ENCODE results near the gene LRBA. TPM values are rescaled to one million over a fixed set of nuclear protein-coding genes. Genes with fewer than 3 reads are reported as not detected.
A peak's percentile ranks its signal among the peaks of the same experiment; 100 is the strongest.
"Not testable (repeated sequence)": the region's sequence is repeated elsewhere in the genome, so short reads cannot be mapped to it uniquely, and the experiment has no call there.

Gene LRBA
- total RNA-seq, 1 donor from 2014 or later = 16.9 TPM

DNA sequence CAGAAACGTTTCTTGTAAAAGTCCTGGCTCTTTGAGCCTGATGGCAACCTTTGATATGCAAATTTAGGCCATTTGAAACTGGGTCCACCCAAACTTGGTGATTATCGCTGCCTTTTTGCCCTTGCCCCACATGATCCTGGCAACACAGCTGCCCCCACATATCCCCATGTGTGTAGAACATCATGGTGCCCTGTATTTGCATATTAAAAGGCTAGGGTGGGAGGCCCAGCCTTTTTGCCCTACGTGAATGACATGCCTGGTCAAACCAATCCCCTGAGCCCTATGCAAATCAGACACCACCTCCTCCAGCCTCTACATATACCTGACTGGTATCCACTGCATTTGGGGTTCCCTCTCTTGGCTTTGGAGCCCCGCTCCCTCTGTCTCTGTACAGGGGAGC, 230.8 kb downstream of the LRBA start:
- DNase-seq (ENCODE audit: missing footprints) = no peak
- ATAC-seq = no peak
- intact Hi-C loops (cut with DNase I) = no loop called here

DNA sequence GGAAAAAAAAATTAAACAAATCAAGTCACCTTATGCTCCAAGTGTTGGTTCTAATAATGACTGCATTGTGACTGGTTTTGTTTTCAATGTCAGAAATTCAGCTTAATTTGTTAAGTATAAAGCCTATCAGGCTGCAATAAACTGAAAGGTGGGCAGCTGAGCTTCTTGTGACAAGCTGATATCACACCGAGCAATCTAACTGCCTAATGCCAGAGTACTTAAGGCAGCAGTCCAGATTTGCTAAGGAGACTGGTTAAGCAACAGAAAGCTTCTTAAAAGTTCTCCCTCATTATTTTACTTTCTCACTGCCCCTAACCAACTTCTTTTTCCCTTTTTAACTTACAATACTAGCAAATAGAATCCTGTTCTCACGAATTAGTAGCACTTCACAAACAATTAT, 232.2 kb downstream of the LRBA start:
- ATAC-seq = no peak
- intact Hi-C loops (cut with DNase I) = no loop called here
- DNase-seq (ENCODE audit: missing footprints) = no peak

DNA sequence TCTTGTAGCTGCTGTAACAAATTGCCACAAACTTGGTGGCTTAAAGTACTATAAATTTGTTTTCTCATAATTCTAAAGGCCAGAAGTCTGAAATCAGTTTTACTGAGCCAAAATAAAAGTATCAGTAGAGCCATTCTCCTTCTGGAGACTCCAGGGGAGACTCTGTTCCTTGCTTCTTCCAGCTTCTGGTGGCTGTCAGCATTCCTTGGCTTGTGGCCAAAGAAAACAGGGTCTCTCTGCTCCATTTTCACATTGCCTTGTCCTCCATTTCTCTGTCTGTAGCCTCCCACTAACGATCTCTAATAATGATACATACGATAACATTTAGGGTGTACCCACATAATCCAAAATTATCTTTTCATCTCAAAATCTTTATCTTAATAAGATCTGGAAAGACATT, 232.8 kb downstream of the LRBA start:
- intact Hi-C loops (cut with DNase I) = no loop called here
- ATAC-seq (peak; percentile 42), DNase-seq (ENCODE audit: missing footprints) (no peak)

DNA sequence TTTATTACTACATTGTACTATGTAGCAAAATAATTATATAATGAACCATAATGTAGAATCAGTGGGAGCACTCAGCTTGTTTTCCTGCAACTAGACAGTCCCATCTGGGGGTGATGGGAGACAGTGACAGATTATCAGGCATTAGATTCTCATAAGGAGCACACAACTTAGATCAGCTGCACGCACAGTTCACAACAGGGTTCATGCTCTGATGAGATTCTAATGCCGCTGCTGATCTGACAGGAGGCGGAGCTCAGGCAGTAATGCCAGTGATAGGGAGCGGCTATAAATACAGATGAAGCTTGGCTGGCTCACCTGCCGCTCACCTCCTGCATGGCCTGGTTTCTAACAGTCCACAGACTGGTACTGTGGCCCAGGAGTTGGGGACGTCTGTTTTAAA, 233.9 kb downstream of the LRBA start:
- intact Hi-C loops (cut with DNase I) = no loop called here
- DNase-seq (ENCODE audit: missing footprints) = no peak

DNA sequence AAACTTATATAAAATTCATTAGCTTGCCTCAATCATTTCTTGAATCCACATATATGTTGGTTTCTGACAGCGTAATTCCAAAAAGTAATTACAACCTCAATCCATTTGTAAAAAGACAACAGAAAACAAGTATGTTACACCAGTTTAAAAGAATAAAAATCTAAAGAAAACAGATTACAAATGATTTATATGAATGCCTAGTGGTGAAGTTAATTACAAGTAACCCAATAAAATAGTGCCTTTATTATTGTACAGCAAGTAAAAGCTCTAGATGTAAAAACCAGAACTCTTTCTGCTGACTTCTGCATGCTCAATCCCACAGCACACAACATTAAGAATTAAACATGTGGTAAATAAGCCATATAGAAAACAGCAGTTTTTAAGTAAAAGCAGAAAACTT, 235.4 kb downstream of the LRBA start:
- DNase-seq (ENCODE audit: missing footprints) = no peak
- intact Hi-C loops (cut with DNase I) = no loop called here
- no peak for ATAC-seq

More for the DNA sequence above, 233.9 kb downstream of the LRBA start:
- peak; percentile 81 for ATAC-seq

DNA sequence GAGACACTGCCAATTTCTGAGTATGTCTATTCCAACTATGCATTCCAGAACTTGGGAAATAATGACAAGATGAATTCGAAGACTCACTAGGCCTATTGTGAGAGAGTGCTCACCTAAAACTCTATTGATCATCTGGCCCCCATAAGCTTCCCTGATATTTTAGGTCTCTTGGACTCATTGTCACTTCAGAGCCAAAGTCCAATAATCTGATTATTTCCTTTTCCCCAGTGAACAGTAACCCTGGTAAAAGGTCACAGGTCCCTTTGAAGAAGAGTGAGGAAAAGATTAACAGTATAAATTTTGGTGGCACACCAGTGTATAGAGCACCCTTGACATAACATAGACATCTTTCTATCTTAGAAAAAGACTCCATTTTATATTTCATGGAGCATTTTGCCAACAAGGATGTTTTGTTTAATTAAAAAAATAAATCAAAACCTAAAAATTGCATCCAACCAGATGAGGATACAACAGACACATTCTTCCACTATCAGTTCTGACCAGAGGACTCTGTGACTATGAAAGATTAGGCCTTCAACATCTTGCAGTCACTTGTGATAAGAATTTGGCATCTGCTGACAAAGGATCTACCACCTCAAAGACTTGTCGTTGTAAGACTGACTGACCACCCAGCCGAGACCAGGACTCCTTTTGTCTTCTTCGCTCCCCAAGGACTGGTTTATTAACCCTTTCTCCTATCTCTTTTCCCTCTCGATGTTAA, 241.2 kb downstream of the LRBA start:
- intact Hi-C loops (cut with DNase I) = no loop called here
- DNase-seq (ENCODE audit: missing footprints) (no peak), ATAC-seq (no peak)

DNA sequence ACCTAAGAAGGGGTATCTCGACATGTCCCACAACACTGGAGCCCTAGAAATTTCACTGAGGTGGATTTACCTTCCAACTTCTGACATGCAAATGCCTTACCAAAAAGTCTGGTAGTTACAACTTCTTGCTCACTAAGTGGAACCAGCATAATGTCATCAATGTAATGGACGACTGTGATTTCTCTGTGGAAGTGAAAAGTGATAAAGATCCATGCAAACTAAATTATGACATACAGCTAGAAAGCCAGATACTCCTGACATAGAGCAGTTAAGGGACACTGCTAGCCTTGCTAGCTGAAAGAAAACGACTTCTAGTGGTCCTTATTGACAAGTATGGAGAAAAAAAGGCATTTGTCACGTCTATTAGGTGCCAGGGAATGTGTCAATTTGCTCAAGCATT, 242.1 kb downstream of the LRBA start:
- intact Hi-C loops (cut with DNase I) = no loop called here
- no peak for ATAC-seq
- DNase-seq (ENCODE audit: missing footprints) = no peak

DNA sequence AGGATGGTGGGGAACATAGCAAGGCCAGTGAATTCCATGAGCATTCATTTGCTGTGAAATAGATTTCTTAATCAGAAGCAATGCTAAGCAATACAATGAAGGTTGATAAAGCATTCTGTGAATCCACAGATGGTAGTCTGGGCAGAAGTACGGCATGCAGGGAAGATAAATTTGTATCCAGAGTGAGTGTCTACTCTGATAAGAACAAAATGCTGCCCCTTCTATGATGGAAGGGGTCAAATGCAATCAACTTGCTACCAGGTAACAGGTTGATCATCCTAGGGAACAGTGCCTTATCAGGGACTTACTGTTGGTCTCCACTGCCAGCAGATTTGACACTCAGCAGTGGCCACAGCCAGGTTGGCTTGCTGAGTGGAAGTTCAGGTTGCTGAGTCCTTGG, 243.7 kb downstream of the LRBA start:
- ATAC-seq (no peak), DNase-seq (ENCODE audit: missing footprints) (no peak)
- intact Hi-C loops (cut with DNase I) = no loop called here

DNA sequence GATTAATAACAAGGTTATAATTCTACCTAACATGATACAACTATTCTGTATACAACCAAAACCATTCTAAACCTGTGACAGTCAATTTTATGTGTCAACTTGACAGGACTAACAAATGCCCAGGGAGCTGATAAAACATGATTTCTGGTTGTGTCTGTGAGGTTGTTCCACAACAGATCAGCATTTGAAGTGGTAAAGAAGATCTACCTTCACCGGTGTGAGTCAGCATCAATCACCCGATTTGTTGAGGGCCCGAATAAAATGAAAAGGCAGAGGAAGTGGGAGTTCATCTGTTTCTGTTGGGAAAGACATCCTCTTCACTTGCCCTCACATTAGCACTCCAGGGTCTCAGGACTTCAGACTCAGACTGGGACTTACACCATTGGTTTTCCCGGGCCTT, 245.2 kb downstream of the LRBA start:
- no peak for ATAC-seq
- intact Hi-C loops (cut with DNase I) = no loop called here
- DNase-seq (ENCODE audit: missing footprints) = no peak

DNA sequence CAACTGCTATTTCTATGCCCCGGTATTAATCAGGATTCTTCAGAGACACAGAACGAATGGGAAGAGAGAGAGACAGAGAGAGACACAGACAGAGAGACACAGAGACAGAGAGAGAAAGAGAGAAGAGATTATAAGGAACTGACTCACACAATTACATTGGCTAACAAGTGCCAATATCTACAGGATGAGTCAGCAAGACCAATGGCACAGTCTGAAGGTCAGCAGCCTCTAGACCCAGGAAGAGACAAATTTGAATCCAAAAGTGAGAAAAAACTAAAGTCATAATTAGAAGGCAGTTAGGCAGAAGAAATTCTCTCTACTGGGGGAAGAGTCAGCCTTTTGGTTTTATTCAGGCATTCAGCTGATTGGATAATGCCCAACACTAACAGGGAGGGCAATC, 245.8 kb downstream of the LRBA start:
- no peak for DNase-seq (ENCODE audit: missing footprints)
- intact Hi-C loops (cut with DNase I) = no loop called here
- no peak for ATAC-seq

DNA sequence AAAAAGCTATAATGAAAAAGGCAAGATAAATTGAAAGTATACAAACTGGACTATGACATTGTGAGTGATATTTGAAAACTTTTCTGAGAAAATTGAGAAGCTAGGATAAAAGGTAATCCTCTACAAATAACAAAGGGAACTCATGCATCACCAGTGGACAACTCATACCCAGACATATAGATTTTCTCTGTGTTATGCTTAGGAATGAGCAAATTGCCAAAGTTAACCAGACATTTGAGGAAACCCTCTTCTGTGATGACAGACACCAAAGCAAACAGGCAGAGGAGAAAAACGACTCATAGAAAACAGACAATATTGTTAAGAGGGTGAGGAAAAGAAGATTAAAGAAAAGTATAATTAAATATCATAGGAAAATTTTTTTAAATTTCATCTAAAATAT, 246.6 kb downstream of the LRBA start:
- DNase-seq (ENCODE audit: missing footprints) = no peak
- intact Hi-C loops (cut with DNase I) = no loop called here
- no peak for ATAC-seq

DNA sequence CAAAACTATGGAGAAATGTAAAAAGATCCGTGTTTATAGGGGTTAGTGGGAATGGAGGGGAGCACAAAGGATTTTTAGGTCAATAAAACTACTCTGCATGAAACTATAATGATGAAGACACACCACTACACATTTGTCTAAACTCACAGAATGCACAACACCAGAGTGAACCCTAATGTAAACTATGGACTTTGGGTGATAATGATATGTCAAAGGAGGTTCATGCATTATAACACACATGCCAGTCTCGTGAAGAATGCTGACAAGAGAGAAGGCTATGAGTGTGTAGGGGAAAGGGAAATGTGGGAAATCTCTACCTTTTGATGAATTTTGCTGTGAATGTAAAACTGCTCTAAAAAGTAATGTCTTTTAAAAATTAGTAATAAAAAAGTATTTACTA, 249.9 kb downstream of the LRBA start:
- DNase-seq (ENCODE audit: missing footprints) = no peak
- no peak for ATAC-seq
- intact Hi-C loops (cut with DNase I) = no loop called here

DNA sequence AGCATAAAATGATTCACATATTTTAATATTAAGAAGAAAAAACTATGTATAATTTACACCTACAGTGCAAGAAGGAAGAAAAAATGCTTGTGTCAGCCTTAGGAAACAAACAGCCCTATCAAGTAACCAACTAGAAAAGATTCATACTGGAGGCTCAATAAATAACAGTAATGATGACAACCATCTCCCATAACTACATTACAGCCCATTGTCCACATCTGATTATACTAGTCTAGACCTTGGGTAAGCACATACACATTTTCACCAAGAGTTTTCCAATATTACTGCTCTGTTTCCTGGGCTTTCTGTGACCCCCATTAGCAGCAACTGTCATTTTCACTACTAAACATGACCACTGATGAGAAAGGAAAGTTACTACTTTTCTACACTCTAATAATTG, 263.4 kb downstream of the LRBA start:
- no peak for DNase-seq (ENCODE audit: missing footprints)
- no peak for ATAC-seq
- intact Hi-C loops (cut with DNase I) = no loop called here

DNA sequence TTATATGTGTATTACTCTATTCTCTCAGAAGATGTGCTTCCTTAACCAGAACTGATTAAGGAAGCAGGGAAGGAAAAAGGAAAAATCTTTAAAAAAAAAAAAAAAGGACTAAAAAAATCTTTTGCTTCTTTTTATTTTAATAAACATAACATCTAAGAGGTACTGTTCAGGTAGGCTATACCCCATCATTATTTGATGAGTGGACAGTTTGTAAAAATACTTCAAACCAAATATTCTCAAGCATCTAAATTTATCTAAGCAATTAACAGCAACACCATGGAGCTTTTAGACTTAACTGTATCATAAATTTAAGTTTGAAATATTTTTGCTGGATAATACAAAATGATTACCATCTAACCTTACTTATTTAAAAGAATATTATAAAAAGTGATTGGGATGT, 264.3 kb downstream of the LRBA start:
- intact Hi-C loops (cut with DNase I) = no loop called here
- DNase-seq (ENCODE audit: missing footprints) (no peak), ATAC-seq (no peak)

DNA sequence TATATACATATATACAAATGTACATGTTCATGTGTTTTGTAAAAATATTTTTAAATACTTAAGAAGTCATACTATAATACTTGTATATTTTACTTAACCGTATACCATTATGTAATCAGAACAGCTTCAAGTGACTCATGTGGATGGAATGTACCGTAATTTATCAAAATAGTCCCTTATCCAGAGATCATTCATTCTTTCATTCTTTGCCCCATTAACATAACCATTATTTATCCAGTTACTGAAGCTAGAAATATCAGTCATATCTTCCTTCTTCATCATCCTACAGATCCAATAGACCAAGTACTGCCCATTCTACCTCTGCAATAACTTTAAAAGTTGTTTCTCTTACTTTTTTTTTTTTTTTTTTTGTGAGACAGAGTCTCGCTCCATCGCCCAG, 268.9 kb downstream of the LRBA start:
- ATAC-seq (no peak), DNase-seq (ENCODE audit: missing footprints) (no peak)
- intact Hi-C loops (cut with DNase I) = no loop called here

DNA sequence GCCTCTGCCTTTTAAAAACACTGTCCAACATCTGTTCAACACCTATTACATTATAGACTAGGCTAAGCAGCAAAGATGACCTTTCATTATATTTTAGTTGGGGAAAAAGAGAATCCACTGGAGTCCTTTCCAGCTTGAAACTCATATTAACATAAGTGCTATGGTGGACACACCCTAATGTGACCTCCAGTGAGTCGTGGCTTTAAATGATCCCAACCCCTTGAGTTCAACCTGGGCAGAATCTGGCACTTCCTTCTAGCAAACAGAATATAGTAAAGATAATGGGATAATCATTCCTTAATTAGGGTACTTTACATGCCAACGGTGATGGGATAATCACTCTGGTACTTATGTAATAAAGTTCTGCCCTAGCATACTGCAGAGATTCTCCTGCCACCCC, 270.5 kb downstream of the LRBA start:
- DNase-seq (ENCODE audit: missing footprints) (no peak), ATAC-seq (no peak)
- intact Hi-C loops (cut with DNase I) = no loop called here

DNA sequence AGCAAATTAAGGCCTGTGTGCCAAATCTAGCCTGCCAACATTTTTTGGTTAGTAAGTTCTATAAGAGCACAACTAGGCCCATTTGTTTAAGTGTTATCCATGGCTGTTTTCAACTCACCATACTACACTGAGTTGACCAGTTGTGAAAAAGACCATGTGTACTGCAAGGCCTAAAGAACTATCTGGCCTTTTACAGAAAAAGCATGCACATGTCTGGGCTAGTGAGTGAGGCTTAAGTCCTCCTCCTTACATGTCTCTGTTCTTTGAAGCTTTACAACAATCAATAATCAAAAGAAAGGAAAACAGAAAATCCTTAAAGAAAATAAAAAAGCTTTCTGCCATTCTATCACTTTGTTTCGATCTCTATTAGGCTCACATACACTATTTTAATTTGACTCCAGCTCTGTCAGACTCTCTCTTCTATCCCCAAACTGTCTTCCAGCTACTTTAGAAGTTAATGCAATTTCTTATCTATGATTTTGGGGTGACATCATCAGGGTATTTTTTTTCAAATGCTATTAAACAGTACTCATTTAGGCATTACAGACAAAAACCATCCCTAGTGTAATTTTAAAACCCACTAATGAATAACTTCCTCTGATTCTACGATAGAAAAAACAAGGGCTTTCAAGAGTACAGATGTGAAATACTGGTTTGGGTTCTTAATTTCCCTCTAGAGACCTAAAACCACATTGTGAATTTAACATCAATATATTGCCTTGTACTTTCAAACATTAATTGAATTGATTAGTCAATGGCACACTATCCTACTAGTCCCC, 271.3 kb downstream of the LRBA start:
- intact Hi-C loops (cut with DNase I) = no loop called here
- DNase-seq (ENCODE audit: missing footprints) (no peak), ATAC-seq (no peak)

DNA sequence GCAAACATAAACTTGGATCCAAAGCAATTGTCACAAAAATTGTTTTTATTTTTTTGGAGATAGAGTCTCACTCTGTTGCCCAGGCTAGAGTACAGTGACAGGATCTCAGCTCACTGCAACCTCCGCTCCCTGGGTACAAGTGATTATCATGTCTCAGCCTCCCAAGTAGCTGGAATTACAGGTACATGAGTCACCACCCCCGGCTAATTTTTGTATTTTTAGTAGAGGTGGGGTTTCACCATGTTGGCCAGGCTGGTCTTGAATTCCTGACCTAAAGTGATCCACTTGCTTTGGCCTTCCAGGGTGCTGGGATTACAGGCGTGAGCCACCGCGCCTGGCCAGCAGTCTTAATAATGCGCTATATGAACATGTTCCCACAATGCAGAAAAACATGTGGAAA, 272.2 kb downstream of the LRBA start:
- ATAC-seq; DNase-seq (ENCODE audit: missing footprints); intact Hi-C loops (cut with DNase I): not testable (repeated sequence)

DNA sequence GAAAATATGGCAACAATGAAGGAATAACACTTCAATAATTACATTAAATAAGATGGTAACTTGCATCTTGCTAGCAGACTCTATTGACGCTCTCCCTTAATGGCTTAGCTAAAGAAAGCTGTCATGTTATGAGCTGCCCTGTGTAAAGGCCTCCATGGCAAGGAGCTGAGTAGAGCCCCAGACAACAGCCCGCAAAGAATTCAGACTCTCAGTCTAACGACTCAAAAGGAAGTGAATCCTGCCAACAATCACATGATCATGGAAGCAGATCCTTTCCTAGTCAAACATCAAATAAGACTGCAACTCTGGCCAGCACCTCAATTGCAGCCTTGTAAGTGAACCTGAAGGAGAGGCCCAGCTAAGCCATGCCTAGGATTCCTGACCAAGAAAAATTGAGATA, 275.5 kb downstream of the LRBA start:
- DNase-seq (ENCODE audit: missing footprints) (no peak), ATAC-seq (no peak)
- intact Hi-C loops (cut with DNase I) = no loop called here

DNA sequence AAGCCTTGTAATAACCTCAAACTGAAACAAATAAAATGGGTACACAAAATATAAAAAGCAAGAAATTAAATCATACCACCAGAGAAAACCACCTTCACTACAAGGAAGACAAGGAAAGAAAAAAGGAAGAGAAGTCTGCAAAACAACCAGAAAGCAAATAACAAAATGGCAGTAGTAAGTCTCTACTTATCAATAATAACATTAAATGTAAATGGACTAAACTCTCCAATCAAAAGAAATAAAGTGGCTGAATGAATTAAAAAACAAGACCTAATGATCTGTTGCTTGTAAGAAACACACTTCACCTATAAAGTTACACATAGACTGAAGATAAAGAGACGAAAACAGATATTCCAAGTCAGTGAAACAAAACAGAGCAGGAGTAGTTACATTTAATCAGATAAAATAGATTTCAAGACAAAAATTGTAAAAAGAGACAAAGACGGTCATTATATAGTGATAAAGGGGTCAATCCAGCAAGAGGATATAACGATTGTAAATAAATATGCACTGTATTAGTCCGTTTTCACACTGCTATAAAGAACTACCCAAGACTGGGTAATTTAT, 289.0 kb downstream of the LRBA start:
- intact Hi-C loops (cut with DNase I) = loop anchor here (10.0 kb wide), 1 partner anchor 239 kb away; no protein-coding TSS in a partner anchor
- ATAC-seq (no peak), DNase-seq (ENCODE audit: missing footprints) (no peak)
